Activated T-cell treated with anti-CD3 and anti-CD28 coated beads for 1 hour (primary cell): ENCODE data around the gene C1orf159.

Source experiments
- DNase-seq: peaks from one replicate; pipeline ENCODE4 v3.0.0-alpha.2; 2020; ENCODE audit warnings: low read depth

The C1orf159 gene

GRCh38 chr1:1132042-1132950 lies 16.4 kb upstream of the C1orf159 start:
- DNase-seq: no peak

- DNase-seq: no peak
Measured at GRCh38 chr1:1130206-1131120, 14.6 kb upstream of the C1orf159 start.

- no peak for DNase-seq
Measured at GRCh38 chr1:1129381-1129821, 13.5 kb upstream of the C1orf159 start.

GRCh38 chr1:1128454-1129139 lies 12.7 kb upstream of the C1orf159 start:
- no peak for DNase-seq

- no peak for DNase-seq
Measured at GRCh38 chr1:1127551-1128451, 11.9 kb upstream of the C1orf159 start.

- DNase-seq: no peak
Measured at GRCh38 chr1:1125945-1126344, 10.1 kb upstream of the C1orf159 start.

- no peak for DNase-seq
Measured at GRCh38 chr1:1124786-1125642, 9.1 kb upstream of the C1orf159 start.

- DNase-seq: no peak
Measured at GRCh38 chr1:1124508-1124785, 8.6 kb upstream of the C1orf159 start.

GRCh38 chr1:1123581-1124507 lies 8.0 kb upstream of the C1orf159 start:
- no peak for DNase-seq

- no peak for DNase-seq
Measured at GRCh38 chr1:1122981-1123480, 7.1 kb upstream of the C1orf159 start.

- DNase-seq: peak; percentile 83
Measured at GRCh38 chr1:1122078-1122811, 6.4 kb upstream of the C1orf159 start.

- no peak for DNase-seq
Measured at GRCh38 chr1:1121611-1122077, 5.8 kb upstream of the C1orf159 start.

GRCh38 chr1:1120866-1121591 lies 5.1 kb upstream of the C1orf159 start:
- DNase-seq: no peak

GRCh38 chr1:1120096-1120495 lies 4.2 kb upstream of the C1orf159 start:
- DNase-seq: no peak

GRCh38 chr1:1119272-1119890 lies 3.5 kb upstream of the C1orf159 start:
- no peak for DNase-seq

- no peak for DNase-seq
Measured at GRCh38 chr1:1118876-1119220, 3.0 kb upstream of the C1orf159 start.
